ENCODE measurements around the gene KIAA0232.
"Not testable (repeated sequence)": the region's sequence is repeated elsewhere in the genome, so short reads cannot be mapped to it uniquely, and the experiment has no call there.

DNA sequence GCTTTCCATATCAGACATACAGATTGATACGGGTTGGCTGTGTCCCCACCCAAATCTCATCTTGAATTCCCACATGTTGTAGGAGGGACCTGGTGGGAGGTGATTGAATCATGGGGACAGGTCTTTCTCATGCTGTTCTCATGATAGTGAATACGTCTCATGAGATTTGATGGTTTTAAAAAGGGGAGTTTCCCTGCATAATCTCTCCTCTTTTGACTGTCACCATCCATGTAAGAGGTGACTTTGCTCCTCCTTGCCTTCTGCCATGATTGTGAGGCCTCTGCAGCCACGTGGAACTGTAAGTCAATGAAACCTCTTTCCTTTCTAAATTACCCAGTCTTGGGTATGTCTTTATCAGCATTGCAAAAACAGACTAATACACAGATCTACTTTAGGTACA, 9.3 kb downstream of the KIAA0232 start:
- TF ChIP-seq, protein P1, sequence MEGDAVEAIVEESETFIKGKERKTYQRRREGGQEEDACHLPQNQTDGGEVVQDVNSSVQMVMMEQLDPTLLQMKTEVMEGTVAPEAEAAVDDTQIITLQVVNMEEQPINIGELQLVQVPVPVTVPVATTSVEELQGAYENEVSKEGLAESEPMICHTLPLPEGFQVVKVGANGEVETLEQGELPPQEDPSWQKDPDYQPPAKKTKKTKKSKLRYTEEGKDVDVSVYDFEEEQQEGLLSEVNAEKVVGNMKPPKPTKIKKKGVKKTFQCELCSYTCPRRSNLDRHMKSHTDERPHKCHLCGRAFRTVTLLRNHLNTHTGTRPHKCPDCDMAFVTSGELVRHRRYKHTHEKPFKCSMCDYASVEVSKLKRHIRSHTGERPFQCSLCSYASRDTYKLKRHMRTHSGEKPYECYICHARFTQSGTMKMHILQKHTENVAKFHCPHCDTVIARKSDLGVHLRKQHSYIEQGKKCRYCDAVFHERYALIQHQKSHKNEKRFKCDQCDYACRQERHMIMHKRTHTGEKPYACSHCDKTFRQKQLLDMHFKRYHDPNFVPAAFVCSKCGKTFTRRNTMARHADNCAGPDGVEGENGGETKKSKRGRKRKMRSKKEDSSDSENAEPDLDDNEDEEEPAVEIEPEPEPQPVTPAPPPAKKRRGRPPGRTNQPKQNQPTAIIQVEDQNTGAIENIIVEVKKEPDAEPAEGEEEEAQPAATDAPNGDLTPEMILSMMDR (IDR thresholded peaks at IDR 0.05): not testable (repeated sequence)
- not testable (repeated sequence) for TF ChIP-seq POLR2A (IDR thresholded peaks at IDR 0.05)
